OCI-LY3 (cell line): Measurements from ENCODE around the gene SMIM17.

Experiments
- H2AFZ ChIP-seq: fragments of 200-600, 300-600 bp; shearing (Covaris generic); 2 replicates; pipeline ENCODE4 v1.6.0; 2014; ENCODE audit warnings: antibody characterized with exemption, low read depth, low read length
- H3K27ac ChIP-seq: fragments of 200-600, 300-600 bp; sonication (generic); 2 replicates; pipeline ENCODE4 v1.5.1; 2014; ENCODE audit warnings: mild to moderate bottlenecking, low read length, moderate library complexity, mixed read lengths
- H3K27me3 ChIP-seq: fragments of 200-600, 300-600 bp; sonication (generic); 2 replicates; pipeline ENCODE4 v1.6.1; 2014; ENCODE audit warnings: low read depth, low read length, mixed read lengths
- H3K36me3 ChIP-seq: fragments of 200-600, 300-600 bp; sonication (generic); replicated peaks from 2 replicates; pipeline ENCODE3; 2014; ENCODE audit warnings: low read depth, low read length, mixed read lengths
- H3K4me1 ChIP-seq: fragments of 300-600, 200-600 bp; sonication (generic); 2 replicates; pipeline ENCODE4 v1.6.1; 2014; ENCODE audit warnings: low read length, mixed read lengths
- H3K4me2 ChIP-seq: fragments of 200-600, 300-600 bp; sonication (generic); 2 replicates; pipeline ENCODE4 v1.6.1; 2014; ENCODE audit warnings: low read length, mixed read lengths
- H3K4me3 ChIP-seq: fragments of 300-600, 200-600 bp; sonication (generic); 2 replicates; pipeline ENCODE4 v1.5.1; 2014; ENCODE audit warnings: antibody characterized with exemption, mild to moderate bottlenecking, low read length, moderate library complexity
- H3K79me2 ChIP-seq: fragments of 300-600, 200-600 bp; shearing (Covaris generic); 2 replicates; pipeline ENCODE4 v1.6.1; 2014; ENCODE audit warnings: mild to moderate bottlenecking, low read length, mixed read lengths
- H3K9ac ChIP-seq: fragments of 300-600, 200-600 bp; shearing (Covaris generic); 2 replicates; pipeline ENCODE4 v1.6.0; 2014; ENCODE audit warnings: mild to moderate bottlenecking, low read length, moderate library complexity
- H3K9me3 ChIP-seq: fragments of 200-600, 300-600 bp; shearing (Covaris generic); 2 replicates; pipeline ENCODE4 v1.6.1; 2014; ENCODE audit warnings: low read length, mixed read lengths; ENCODE audit not compliant: insufficient read depth
- H4K20me1 ChIP-seq: fragments of 200-600, 300-600 bp; sonication (generic); 2 replicates; pipeline ENCODE4 v1.6.1; 2016; ENCODE audit warnings: low read length, mixed read lengths; ENCODE audit not compliant: insufficient read depth
- CTCF ChIP-seq: fragments of 200-600, 300-600 bp; sonication (generic); IDR thresholded peaks from 2 replicates; pipeline ENCODE4 v1.5.1; 2014; ENCODE audit warnings: antibody characterized with exemption, low read length, low read depth
- EZH2phosphoT487 ChIP-seq: fragments of 200-600 bp; shearing (Covaris generic); IDR thresholded peaks from 2 replicates; pipeline ENCODE4 v1.6.1; 2018; ENCODE audit warnings: antibody characterized with exemption, mixed run types, low read depth

SMIM17 gene

DNA sequence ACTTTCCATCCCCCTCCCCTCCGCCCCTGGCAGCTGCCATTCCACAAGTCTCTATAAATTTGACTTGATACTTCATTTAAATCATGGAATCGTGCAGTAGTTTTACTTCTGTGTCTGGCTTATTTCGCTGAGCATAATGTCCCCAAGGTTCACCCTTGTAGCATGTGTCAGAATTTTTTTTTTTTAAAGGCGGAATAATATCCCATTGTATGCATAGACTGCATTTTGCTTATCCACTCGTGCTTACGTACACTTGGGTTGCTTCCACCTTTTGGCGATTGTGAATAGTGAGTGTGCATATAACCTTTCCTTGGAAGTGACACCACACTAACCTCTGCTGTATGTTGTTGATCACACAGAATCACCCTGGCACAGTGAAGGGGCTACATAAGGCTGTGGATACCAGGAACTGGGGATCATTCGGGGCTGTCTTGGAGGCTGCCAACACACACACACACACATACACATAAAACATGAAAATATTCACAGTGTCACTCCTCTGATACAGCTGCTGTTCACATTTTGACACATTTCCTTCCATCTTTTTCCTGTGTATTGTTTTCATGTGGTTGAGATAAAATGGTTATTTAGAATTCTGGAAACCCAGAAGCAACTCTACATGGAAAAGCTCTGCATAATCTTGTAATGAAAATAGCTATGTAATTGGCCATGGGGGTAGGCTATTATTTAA lies 34.5 kb upstream of the SMIM17 start:
- Histone ChIP-seq H3K27me3 (no peaks in the 10 kb centered on the region), H3K4me2 (no peak overlapping the region), H3K36me3 (peaks cover 84% of the 10 kb centered on the region), H3K27ac (no peak overlapping the region), H2AFZ (no peak overlapping the region), H3K9me3 (peaks cover 30% of the 10 kb centered on the region), H4K20me1 (no peaks in the 10 kb centered on the region), H3K9ac (no peak overlapping the region), H3K79me2 (peaks cover 20% of the 10 kb centered on the region), H3K4me1 (no peaks in the 10 kb centered on the region), H3K4me3 (no peak overlapping the region)
- no peak for TF ChIP-seq EZH2phosphoT487
- TF ChIP-seq CTCF, result no peak

DNA sequence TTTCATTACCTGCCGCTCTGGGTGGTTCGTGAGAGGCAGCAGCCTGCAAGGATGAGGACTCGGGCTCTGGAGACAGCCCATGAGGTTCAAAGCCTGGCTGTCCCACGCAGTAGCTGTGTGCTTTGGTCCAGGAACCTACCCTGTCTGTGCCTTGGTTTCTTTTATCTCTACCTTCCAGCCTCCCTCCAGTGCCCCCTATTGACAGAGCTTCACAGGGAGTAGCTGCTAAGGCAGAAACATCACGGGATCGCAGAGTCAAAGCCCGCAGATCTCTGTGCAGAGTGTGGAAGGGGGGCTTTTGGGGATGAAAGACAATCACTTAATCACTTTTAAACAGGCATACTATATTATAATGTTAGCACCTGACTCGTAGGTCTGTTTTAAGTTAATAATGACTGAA lies 31.7 kb upstream of the SMIM17 start:
- H3K79me2 ChIP-seq, result peaks cover 13% of the 10 kb centered on the region
- H3K4me1 ChIP-seq, result no peaks in the 10 kb centered on the region
- no peak overlapping the region for H3K4me3 ChIP-seq
- no peak overlapping the region for H3K4me2 ChIP-seq
- no peaks in the 10 kb centered on the region for H4K20me1 ChIP-seq
- no peaks in the 10 kb centered on the region for H3K27me3 ChIP-seq
- peaks cover 86% of the 10 kb centered on the region for H3K36me3 ChIP-seq
- H2AFZ ChIP-seq, result no peak overlapping the region
- H3K27ac ChIP-seq, result no peak overlapping the region
- peaks cover 35% of the 10 kb centered on the region for H3K9me3 ChIP-seq
- TF ChIP-seq CTCF (no peak), EZH2phosphoT487 (no peak)
- H3K9ac ChIP-seq, result no peak overlapping the region

DNA sequence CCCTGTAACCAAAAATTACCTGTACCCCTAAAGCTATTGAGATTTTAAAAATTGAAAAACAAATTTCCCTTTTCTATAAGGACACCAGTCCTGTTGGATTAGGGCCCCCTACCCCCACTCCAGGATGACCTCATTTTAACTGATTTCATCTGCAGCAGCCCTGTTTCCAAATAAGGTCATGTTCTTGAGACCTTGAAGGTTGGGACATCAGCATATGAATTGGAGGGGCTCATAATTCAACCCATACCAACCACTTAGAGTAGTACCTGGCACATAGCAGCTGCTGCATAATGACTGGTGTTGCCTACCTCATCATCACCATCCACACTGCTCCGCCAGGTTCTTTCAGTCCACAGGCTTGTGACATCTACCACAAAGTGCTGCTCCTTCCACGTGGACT lies 30.2 kb upstream of the SMIM17 start:
- H3K4me1 ChIP-seq, result no peaks in the 10 kb centered on the region
- H3K27ac ChIP-seq, result no peak overlapping the region
- peaks cover 18% of the 10 kb centered on the region for H3K79me2 ChIP-seq
- no peaks in the 10 kb centered on the region for H4K20me1 ChIP-seq
- no peak for TF ChIP-seq EZH2phosphoT487
- peaks cover 86% of the 10 kb centered on the region for H3K36me3 ChIP-seq
- H3K9me3 ChIP-seq, result peaks cover 42% of the 10 kb centered on the region
- H3K4me2 ChIP-seq, result no peak overlapping the region
- H3K27me3 ChIP-seq, result no peaks in the 10 kb centered on the region
- H3K4me3 ChIP-seq, result no peak overlapping the region
- no peak overlapping the region for H3K9ac ChIP-seq
- H2AFZ ChIP-seq, result no peak overlapping the region

- Histone ChIP-seq H3K27ac (no peak overlapping the region), H4K20me1 (no peaks in the 10 kb centered on the region), H3K4me2 (no peak overlapping the region), H3K4me3 (no peak overlapping the region), H3K36me3 (peaks cover 86% of the 10 kb centered on the region), H3K27me3 (no peaks in the 10 kb centered on the region), H2AFZ (no peak overlapping the region), H3K79me2 (peaks cover 13% of the 10 kb centered on the region), H3K4me1 (no peaks in the 10 kb centered on the region), H3K9ac (no peak overlapping the region), H3K9me3 (peaks cover 49% of the 10 kb centered on the region)
- TF ChIP-seq CTCF (no peak), EZH2phosphoT487 (no peak)
These were observed 29.3 kb upstream of the SMIM17 start for GRCh38 chr19:56613639-56614038.
